ENCODE measurements around the gene GNG13. TPM values are rescaled to one million over a fixed set of nuclear protein-coding genes. Genes with fewer than 3 reads are reported as not detected.

Gene GNG13
- total RNA-seq, 1 experiment from 2014 or later = not detected

DNA sequence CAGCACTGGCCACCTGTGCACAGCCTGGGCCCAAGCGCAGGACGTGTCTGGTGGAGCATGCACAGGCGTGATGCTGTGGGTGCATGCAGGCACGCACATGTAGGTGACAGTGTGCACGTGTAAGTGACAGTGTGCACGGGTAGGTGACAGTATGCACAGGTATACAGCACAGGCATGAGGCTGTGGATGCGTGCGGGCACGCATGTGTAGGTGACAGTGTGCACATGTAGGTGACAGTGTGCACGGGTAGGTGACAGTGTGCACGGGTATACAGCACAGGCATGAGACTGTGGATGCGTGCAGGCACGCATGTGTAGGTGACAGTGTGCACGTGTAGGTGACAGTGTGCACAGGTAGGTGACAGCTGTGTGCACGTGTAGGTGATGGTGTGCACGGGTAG lies 20.2 kb downstream of the GNG13 start:
- H3K36me3 Mint-ChIP-seq (ENCODE audit: insufficient read depth, unreplicated experiment) = peaks cover 19% of the 10 kb centered on the region
- H3K27me3 Mint-ChIP-seq (ENCODE audit: insufficient read depth, unreplicated experiment) = no peaks in the 10 kb centered on the region
- no peaks in the 10 kb centered on the region for H3K4me1 Mint-ChIP-seq (ENCODE audit: low read depth, unreplicated experiment)
- Histone ChIP-seq H3K4me1 (0 out of 2 replicates have a peak, but pooled peaks cover 3% of the 10 kb centered on the region), H3K36me3 (ENCODE audit: control insufficient read depth, insufficient read depth, low read length) (no peaks in the 10 kb centered on the region), H3K9me3 (no peaks in the 10 kb centered on the region), H3K27me3 (replicated peaks; ENCODE audit: control insufficient read depth, insufficient read depth, low read length) (no peaks in the 10 kb centered on the region), H3K4me3 (ENCODE audit: low read depth, low read length) (no peak overlapping the region)
- no peaks in the 10 kb centered on the region for H3K9me3 Mint-ChIP-seq (ENCODE audit: unreplicated experiment)
- POLR2A ChIA-PET = no interaction called here
- no peak overlapping the region for H3K27ac Mint-ChIP-seq (ENCODE audit: unreplicated experiment)
- CTCF ChIA-PET = no interaction called here
- no peak overlapping the region for H3K4me3 Mint-ChIP-seq (ENCODE audit: unreplicated experiment)
- TF ChIP-seq, protein P1, sequence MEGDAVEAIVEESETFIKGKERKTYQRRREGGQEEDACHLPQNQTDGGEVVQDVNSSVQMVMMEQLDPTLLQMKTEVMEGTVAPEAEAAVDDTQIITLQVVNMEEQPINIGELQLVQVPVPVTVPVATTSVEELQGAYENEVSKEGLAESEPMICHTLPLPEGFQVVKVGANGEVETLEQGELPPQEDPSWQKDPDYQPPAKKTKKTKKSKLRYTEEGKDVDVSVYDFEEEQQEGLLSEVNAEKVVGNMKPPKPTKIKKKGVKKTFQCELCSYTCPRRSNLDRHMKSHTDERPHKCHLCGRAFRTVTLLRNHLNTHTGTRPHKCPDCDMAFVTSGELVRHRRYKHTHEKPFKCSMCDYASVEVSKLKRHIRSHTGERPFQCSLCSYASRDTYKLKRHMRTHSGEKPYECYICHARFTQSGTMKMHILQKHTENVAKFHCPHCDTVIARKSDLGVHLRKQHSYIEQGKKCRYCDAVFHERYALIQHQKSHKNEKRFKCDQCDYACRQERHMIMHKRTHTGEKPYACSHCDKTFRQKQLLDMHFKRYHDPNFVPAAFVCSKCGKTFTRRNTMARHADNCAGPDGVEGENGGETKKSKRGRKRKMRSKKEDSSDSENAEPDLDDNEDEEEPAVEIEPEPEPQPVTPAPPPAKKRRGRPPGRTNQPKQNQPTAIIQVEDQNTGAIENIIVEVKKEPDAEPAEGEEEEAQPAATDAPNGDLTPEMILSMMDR (IDR thresholded peaks at IDR 0.05; ENCODE audit: insufficient read depth in 1 of 2, low read depth in 1 of 2, low read length in 1 of 2, severe bottlenecking in 1 of 2, unreplicated experiment in 1 of 2) = no peak
- no TSS peak for BruUV-seq (replicated peaks)
- DNase-seq = no peak
- intact Hi-C loops (cut with micrococcal nuclease; ENCODE audit: unreplicated experiment) = loop anchor here (10.0 kb wide), 1 partner anchor 65 kb away; the partner anchor contains the start of gene METRN

DNA sequence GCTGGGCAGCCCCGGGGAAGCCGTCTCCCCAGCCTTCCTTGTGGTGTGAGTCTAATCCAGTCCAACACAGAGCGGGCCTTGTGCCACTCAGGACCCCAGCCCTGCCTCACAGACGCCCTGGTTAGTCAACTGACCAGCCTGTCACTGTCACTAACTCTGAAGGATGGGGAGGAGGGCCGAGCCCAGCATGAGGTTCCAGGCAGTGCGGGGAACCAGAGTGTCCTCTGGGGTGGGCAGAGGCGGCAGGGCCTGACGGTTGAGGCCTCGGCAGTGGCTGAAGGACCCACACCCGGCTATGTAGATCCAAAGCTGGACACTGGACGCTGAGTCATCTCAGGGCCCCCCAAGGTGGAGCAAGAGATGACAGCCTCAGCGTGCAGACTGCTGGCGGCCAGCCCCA lies 21.0 kb downstream of the GNG13 start:
- no TSS peak for BruUV-seq (replicated peaks)
- intact Hi-C loops (cut with micrococcal nuclease; ENCODE audit: unreplicated experiment) = no loop called here
- Histone ChIP-seq H3K4me3 (ENCODE audit: low read depth, low read length) (no peak overlapping the region), H3K9me3 (no peaks in the 10 kb centered on the region), H3K4me1 (0 out of 2 replicates have a peak, but pooled peaks cover 3% of the 10 kb centered on the region), H3K36me3 (ENCODE audit: control insufficient read depth, insufficient read depth, low read length) (no peaks in the 10 kb centered on the region), H3K27me3 (replicated peaks; ENCODE audit: control insufficient read depth, insufficient read depth, low read length) (no peaks in the 10 kb centered on the region)
- H3K36me3 Mint-ChIP-seq (ENCODE audit: insufficient read depth, unreplicated experiment) = peaks cover 19% of the 10 kb centered on the region
- TF ChIP-seq, protein P1 (IDR thresholded peaks at IDR 0.05; ENCODE audit: insufficient read depth in 1 of 2, low read depth in 1 of 2, low read length in 1 of 2, severe bottlenecking in 1 of 2, unreplicated experiment in 1 of 2) = no peak
- no peak overlapping the region for H3K27ac Mint-ChIP-seq (ENCODE audit: unreplicated experiment)
- no peaks in the 10 kb centered on the region for H3K27me3 Mint-ChIP-seq (ENCODE audit: insufficient read depth, unreplicated experiment)
- DNase-seq = no peak
- no peaks in the 10 kb centered on the region for H3K4me1 Mint-ChIP-seq (ENCODE audit: low read depth, unreplicated experiment)
- CTCF ChIA-PET = no interaction called here
- POLR2A ChIA-PET = no interaction called here
- H3K9me3 Mint-ChIP-seq (ENCODE audit: unreplicated experiment) = no peaks in the 10 kb centered on the region
- no peak overlapping the region for H3K4me3 Mint-ChIP-seq (ENCODE audit: unreplicated experiment)

DNA sequence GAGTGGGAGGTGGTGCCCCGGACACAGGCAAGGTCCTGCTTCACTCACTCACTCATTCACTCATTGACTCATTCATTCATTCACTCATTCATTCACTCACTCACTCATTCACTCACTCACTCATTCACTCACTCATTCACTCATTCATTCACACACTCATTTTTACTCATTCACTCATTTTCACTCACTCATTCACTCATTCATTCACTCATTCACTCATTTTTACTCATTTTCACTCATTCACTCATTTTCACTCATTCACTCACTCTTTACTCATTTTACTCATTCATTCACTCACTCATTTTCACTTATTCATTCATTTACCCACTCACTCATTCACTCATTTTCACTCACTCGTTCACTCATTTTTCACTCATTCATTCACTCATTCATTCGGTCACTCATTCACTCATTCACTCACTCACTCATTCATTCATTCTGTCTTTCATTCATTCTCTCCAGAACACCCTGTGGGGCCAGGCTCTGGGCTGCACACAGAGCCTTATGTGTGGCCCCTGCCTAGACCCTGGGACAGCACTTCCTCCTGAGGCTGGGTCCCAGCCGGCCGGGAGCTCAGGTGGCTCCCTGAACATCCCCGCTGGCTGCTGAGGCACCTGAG lies 21.5 kb downstream of the GNG13 start:
- Mint-ChIP-seq H3K27ac (ENCODE audit: unreplicated experiment) (no peak overlapping the region), H3K4me3 (ENCODE audit: unreplicated experiment) (no peak overlapping the region), H3K9me3 (ENCODE audit: unreplicated experiment) (no peaks in the 10 kb centered on the region), H3K4me1 (ENCODE audit: low read depth, unreplicated experiment) (no peaks in the 10 kb centered on the region), H3K36me3 (ENCODE audit: insufficient read depth, unreplicated experiment) (peaks cover 19% of the 10 kb centered on the region), H3K27me3 (ENCODE audit: insufficient read depth, unreplicated experiment) (no peaks in the 10 kb centered on the region)
- ChIA-PET CTCF (no interaction called here), POLR2A (no interaction called here)
- no peaks in the 10 kb centered on the region for H3K9me3 ChIP-seq
- TF ChIP-seq, protein P1 (IDR thresholded peaks at IDR 0.05; ENCODE audit: insufficient read depth in 1 of 2, low read depth in 1 of 2, low read length in 1 of 2, severe bottlenecking in 1 of 2, unreplicated experiment in 1 of 2) = no peak
- H3K36me3 ChIP-seq (ENCODE audit: control insufficient read depth, insufficient read depth, low read length) = no peaks in the 10 kb centered on the region
- no peak for DNase-seq
- 0 out of 2 replicates have a peak, but pooled peaks cover 3% of the 10 kb centered on the region for H3K4me1 ChIP-seq
- H3K4me3 ChIP-seq (ENCODE audit: low read depth, low read length) = no peak overlapping the region
- BruUV-seq (replicated peaks) = no TSS peak
- intact Hi-C loops (cut with micrococcal nuclease; ENCODE audit: unreplicated experiment) = no loop called here
- no peaks in the 10 kb centered on the region for H3K27me3 ChIP-seq (replicated peaks; ENCODE audit: control insufficient read depth, insufficient read depth, low read length)

Measured in Caco-2 (cell line).